ENCODE results near the gene COL9A3. TPM values are rescaled to one million over a fixed set of nuclear protein-coding genes. Genes with fewer than 3 reads are reported as not detected.

Gene COL9A3
- total RNA-seq, 1 donor from 2014 or later = 0.94 TPM

DNA sequence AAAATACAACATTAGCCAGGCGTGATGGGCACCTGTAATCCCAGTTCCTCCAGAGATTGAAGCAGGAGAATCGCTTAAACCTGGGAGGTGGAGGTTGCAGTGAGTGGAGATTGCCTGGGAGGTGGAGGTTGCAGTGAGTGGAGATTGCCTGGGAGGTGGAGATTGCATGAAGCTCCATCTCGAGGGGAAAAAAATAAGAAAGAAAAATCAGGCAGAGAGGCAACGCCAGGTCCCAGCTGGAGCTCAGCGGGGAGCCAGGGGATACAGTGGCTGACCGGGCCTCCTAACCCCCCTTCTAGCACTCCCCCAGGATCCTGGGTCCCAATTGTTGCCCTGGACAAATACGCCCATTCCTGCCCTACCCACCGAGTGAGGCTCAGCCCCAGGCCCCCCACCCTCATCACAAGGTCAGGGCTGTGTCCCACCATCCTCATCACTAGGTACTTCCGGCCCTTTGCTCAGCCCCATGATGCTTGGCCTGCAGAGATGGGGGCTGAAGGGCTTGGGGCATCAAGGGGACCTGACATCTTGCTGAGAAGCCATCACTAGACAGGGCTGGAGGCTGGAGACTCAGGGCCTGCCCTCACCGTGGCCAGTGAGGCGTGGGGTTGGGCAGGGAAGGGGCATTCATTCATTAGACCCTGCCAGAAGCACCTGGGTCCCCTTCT is 10.3 kb upstream of the COL9A3 start:
- intact Hi-C loops (cut with DNase I) = loop anchor here (5.0 kb wide), 1 partner anchor 139 kb away; no protein-coding TSS in a partner anchor
- DNase-seq (ENCODE audit: low spot score) = no peak

DNA sequence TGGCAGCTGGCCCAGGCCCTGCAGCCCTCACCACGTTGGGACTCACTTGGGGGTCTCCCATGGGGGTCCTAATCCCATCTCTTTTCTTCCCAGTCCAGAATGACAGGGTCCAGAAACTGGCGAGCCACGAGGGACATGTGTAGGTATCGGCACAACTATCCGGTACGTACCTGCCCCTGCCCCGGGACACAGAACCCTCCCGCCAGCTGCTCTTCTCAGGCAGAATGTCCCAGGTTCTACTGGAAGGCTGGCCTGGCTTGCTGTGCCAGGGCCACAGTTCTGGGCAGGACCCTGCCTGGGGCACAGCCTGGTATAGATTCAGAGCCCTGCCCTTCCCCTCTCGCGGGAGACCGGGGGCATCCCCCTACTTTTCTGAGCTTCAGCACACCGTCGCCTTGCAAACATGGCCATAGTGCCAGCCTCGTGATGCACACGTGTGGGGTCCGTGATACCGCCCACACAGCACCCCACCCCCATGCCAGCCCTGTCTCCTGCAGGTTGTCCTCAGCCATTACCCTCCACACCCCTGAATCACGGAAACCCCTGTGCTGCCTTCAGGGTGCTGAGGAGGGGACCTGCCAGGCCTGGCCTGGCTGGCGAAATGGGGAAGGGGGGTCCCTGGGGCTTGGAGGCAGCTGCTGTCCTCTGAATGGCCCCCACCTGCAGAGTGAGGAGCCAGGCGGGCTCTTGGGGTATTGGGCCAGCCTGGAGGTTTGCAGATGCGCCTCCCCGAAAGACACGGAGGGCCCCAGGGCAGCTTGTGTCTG is 9.2 kb upstream of the COL9A3 start:
- intact Hi-C loops (cut with DNase I) = loop anchor here (5.0 kb wide), 1 partner anchor 140 kb away; no protein-coding TSS in a partner anchor
- DNase-seq (ENCODE audit: low spot score) = no peak

DNA sequence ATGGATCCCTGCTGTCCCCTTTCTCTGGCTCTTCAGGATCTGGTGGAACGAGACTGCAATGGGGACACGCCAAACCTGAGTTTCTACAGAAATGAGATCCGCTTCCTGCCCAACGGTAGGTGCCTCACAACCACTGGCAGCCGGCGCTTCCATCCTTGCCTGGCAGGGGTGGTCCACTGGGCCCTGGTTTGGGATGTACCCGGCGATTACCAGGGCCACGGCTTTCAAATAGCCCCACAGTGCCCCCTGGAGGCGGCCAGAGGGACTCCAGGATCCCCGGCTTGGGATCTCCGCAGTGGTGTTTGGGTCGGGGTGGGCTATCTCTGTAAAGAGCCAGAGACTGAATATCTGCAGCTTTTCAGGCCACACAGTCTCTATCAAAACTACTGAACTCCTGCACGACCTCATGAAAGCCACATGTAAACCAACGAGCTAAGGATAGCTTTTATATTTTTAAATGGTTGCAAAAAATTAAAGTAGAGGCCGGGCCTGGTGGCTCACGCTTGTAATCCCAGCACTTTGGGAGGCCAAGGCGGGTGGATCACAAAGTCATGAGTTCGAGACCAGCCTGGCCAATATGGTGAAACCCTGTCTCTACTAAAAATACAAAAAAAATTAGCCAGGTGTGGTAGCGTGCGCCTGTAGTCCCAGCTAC is 8.5 kb upstream of the COL9A3 start:
- DNase-seq (ENCODE audit: low spot score) = peak; percentile 87
- intact Hi-C loops (cut with DNase I) = loop anchor here (5.0 kb wide), 1 partner anchor 141 kb away; no protein-coding TSS in a partner anchor

DNA sequence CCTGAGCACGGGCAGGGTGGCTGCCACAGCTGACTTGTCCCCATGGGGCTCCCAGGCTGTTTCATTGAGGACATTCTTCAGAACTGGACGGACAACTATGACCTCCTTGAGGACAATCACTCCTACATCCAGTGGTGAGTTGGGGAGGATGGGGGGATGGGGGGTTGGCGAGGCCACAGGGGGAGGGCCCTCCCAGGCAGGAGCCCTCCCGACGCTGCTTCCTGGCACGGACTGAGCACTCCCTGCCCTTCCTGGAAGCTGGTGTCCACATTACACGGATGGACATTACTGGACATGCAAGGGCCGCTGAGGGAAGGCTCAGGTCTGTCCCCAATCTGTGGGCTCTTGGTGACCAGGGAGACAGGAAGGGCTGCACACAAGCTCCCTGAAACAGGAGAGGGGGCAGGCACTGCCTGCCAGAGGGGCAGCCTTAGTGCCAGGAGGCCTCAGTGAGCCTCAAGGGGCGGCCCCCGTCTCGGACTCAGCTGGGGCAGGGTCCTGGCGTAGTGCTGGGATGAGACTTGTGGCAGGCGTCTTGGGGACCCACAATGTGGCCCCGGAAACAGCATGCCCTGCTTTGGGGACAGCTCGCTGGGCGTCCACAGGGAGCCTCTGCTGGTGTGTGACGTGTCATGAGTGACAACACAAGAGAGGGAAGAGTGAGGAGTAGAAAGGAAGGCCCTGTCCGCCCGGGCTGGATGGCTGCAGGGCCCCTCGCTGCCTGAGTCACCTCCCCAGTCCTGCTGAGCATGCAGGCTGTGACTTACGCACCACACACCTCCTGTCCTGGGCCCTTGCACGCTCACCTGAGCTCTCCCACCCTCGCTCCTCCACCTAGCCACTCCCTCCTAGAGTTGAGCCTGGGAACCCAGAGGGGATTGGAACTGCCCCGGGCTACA is 7.1 kb upstream of the COL9A3 start:
- intact Hi-C loops (cut with DNase I) = loop anchor here (5.0 kb wide), 1 partner anchor 142 kb away; no protein-coding TSS in a partner anchor
- no peak for DNase-seq (ENCODE audit: low spot score)

DNA sequence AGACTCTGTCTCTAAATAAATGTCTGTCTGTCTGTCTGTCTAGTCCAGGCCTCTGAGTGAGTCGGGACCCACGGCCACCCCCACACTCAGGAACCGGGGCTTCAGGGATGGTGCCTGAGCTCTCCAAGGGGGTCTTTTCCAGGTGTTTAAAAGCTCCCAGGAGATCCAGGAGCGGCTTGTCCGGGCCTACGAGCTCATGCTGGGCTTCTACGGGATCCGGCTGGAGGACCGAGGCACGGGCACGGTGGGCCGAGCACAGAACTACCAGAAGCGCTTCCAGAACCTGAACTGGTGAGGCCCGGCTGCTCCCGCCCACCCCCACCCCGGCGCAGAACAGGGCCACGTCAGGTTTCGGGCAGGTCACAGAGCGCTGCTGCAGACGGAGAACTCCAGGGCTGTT is 5.5 kb upstream of the COL9A3 start:
- intact Hi-C loops (cut with DNase I) = no loop called here
- no peak for DNase-seq (ENCODE audit: low spot score)

DNA sequence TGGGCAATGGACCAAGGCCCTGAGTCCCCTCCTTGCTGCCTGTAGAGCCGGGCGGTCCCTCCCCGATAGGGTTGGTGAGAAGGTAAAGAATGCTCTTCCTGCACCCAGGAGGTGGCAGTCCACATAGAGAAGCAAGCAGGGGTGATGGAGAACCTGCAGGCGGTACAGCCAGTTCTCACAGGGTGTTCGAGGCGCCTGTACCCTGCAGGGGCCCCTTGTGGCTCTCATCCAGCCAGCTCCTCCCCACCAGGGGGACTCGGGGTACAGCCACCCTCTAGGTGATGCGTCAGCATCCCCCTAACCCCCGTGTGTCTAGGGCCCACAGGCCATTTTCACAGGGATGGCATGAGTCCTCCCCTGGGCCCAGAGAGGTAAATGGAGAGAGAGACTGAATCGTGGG is 5.1 kb upstream of the COL9A3 start:
- intact Hi-C loops (cut with DNase I) = no loop called here
- no peak for DNase-seq (ENCODE audit: low spot score)

DNA sequence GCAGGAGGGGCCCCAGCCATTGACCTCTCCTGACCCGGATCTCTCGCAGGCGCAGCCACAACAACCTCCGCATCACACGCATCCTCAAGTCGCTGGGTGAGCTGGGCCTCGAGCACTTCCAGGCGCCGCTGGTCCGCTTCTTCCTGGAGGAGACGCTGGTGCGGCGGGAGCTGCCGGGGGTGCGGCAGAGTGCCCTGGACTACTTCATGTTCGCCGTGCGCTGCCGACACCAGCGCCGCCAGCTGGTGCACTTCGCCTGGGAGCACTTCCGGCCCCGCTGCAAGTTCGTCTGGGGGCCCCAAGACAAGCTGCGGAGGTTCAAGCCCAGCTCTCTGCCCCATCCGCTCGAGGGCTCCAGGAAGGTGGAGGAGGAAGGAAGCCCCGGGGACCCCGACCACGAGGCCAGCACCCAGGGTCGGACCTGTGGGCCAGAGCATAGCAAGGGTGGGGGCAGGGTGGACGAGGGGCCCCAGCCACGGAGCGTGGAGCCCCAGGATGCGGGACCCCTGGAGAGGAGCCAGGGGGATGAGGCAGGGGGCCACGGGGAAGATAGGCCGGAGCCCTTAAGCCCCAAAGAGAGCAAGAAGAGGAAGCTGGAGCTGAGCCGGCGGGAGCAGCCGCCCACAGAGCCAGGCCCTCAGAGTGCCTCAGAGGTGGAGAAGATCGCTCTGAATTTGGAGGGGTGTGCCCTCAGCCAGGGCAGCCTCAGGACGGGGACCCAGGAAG is 4.5 kb upstream of the COL9A3 start:
- intact Hi-C loops (cut with DNase I) = no loop called here
- no peak for DNase-seq (ENCODE audit: low spot score)

DNA sequence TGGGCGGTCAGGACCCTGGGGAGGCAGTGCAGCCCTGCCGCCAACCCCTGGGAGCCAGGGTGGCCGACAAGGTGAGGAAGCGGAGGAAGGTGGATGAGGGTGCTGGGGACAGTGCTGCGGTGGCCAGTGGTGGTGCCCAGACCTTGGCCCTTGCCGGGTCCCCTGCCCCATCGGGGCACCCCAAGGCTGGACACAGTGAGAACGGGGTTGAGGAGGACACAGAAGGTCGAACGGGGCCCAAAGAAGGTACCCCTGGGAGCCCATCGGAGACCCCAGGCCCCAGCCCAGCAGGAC is 4.0 kb upstream of the COL9A3 start:
- no peak for DNase-seq (ENCODE audit: low spot score)
- intact Hi-C loops (cut with DNase I) = no loop called here

DNA sequence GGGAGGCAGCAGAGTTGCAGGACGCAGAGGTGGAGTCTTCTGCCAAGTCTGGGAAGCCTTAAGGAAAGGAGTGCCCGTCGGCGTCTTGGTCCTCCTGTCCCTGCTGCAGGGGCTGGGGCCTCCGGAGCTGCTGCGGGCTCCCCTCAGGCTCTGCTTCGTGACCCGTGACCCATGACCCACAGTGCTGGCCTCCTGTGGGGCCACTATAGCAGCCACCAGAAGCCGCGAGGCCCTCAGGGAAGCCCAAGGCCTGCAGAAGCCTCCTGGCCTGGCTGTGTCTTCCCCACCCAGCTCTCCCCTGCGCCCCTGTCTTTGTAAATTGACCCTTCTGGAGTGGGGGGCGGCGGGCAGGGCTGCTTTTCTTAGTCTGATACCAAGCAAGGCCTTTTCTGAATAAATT is 3.3 kb upstream of the COL9A3 start:
- intact Hi-C loops (cut with DNase I) = no loop called here

DNA sequence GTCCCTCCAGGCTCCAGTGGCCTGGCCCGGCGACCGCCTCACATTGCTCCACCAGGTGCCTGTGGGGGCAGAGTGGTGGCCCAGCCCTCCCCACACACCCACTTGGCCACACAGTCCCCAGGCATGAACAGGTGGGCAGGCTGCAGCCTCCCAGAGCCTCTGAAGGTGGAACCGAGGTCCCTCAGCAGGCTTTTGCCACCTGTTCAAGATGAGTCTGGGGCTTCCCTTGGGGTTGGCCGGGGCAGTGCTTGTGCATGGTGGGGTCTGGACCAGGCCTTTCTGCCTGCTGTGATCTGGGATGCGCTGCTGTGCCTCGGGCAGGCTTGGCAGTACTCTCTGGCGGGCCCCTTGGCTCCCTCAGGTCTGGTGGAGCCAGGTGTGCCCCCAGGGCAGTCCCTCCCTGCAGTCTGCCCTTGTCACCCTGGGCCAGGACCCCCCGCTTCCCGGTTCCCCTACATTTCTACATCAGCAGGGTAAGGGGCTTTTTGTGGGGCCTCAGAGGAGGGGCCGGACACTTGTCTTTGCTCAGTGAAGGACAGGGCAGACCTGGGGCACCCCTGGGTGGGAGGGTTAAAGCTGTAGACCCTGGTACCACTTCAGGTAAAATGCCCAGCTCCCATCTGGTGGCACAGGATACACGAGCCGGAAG is 2.7 kb upstream of the COL9A3 start:
- no peak for DNase-seq (ENCODE audit: low spot score)
- intact Hi-C loops (cut with DNase I) = no loop called here

More for the DNA sequence above, 3.3 kb upstream of the COL9A3 start:
- DNase-seq (ENCODE audit: low spot score) = no peak

DNA sequence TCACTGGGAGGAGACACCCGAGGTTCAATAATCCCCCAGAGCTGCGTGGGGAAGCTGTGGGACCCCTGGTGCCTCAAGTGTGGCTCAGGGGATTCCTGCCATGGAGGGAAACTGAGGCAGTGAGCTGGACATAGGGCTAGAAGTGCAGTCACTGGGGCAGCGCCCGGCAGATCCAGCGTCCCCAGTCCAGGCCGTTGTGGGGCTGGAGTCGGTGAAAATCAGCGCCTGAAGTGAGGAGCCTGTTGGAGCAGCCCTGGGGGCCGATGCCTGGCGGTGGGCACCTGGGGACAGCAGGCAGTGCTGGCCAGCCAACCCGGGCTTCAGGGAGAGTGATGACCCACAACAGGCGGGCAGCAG is 2.2 kb upstream of the COL9A3 start:
- intact Hi-C loops (cut with DNase I) = no loop called here
- no peak for DNase-seq (ENCODE audit: low spot score)

DNA sequence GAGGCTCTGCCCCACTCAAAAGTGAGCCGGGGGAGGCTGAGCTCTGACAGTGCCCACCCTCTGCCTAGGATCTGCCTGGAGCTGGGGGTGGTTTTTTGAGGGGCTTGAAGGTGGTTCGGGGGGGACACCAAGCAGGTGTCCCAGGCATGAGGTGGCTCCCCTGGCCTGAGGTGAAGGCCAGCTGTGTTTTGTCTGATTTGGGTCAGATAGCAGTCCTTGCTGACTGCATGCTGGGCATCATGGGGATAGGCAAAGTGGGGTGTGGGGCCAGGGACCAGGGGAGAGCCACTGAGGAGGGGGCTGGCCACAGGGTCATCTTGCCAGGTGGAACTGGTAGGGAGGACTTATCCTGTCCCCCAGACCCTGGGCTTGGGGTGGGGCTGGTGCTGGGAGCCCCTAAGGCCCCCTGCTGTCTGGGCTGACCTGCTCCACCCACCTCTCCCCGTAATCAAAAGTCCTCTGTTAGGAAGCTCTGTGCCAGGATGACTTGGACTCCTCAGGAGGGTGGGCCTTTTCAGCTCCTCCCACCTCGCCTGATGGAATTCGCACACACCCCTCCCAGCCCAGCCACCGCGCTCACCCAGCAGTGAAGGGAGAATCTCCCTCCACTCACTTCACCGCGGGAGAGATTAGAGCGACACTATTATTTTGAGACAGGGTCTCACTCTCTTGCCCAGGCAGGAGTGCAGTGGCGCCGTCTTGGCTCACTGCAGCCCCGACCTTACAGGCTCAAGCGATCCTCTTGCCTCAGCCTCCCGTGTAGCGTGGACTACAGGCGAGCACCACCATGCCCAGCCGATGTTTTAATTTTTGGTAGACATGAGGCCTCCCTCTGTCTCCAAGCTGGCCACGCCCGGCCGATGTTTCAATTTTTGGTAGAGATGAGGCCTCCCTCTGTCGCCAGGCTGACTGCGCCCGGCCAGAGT is 1.5 kb upstream of the COL9A3 start:
- intact Hi-C loops (cut with DNase I) = no loop called here
- no peak for DNase-seq (ENCODE audit: low spot score)

DNA sequence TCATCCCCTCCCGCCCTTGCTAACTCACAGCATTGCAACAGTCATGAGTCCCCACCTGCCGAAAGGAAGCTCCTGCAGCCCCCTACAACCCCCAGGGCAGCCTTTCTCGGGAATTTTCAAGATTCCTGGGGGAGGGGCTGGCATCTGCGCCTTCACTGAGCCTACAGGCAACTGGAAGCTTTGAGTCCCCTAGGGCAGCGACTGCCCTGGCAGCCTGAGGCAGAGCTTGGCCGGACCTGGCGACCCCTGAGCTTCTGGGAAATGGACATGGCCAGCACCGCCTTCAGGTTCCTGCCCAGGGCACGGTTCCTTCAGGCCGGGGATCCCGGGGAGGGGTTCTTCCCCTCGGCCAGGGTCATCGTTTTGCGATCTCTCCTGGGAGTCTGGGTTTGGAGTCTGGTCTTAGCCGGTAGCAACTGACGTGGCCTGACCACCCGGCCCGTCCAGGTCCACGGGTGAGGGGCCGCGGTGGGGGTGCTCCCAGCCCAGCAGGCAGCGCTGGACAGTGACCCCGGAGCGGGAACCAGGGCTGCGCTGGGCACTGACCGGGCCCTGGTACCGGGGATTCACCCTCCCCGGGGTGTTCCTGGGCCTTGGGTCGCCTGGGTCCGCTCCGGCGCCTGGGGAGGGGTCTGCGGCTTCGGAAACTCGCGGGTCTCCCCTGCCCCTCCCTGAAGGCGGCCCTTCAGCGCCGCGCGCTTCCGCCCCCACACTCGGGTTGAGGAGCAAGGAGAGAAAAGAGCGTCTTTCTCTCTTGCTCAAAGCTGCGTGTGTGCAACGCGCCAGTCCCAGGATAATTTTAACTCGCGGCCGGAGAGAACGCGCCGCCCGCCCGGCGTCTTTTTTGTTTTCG is 593 bp upstream of the COL9A3 start:
- DNase-seq (ENCODE audit: low spot score) = no peak
- intact Hi-C loops (cut with DNase I) = no loop called here

DNA sequence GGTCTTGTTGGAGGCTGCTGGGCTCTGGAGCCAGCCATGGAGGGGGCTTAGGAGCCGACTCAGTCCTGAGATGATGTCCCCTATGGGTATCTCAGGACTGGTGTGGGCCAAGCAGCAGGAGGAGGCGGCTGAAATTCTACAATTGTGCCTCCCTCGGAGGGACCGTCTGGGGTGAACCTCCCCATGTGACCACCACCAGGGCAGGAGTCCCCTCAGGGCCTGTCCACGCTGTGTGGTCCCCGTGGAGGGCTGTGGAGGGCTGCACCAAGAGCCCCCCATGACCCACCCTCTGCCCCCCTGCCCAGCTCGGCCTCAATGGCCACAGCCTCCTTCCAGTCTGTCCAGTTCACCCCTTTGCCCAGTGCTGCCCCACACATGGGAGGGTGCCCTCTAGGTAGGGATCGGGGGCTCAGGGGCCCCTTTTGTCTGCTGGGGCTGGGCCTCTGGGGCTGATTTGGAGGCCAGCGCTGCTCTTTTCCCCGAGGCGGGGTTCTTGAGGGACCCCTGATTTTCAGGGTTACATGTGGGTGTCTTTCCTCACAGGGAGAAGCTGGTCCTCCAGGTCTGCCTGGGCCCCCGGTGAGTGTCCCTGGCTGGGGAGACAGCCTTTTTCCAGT is 1.2 kb downstream of the COL9A3 start:
- intact Hi-C loops (cut with DNase I) = no loop called here
- no peak for DNase-seq (ENCODE audit: low spot score)

DNA sequence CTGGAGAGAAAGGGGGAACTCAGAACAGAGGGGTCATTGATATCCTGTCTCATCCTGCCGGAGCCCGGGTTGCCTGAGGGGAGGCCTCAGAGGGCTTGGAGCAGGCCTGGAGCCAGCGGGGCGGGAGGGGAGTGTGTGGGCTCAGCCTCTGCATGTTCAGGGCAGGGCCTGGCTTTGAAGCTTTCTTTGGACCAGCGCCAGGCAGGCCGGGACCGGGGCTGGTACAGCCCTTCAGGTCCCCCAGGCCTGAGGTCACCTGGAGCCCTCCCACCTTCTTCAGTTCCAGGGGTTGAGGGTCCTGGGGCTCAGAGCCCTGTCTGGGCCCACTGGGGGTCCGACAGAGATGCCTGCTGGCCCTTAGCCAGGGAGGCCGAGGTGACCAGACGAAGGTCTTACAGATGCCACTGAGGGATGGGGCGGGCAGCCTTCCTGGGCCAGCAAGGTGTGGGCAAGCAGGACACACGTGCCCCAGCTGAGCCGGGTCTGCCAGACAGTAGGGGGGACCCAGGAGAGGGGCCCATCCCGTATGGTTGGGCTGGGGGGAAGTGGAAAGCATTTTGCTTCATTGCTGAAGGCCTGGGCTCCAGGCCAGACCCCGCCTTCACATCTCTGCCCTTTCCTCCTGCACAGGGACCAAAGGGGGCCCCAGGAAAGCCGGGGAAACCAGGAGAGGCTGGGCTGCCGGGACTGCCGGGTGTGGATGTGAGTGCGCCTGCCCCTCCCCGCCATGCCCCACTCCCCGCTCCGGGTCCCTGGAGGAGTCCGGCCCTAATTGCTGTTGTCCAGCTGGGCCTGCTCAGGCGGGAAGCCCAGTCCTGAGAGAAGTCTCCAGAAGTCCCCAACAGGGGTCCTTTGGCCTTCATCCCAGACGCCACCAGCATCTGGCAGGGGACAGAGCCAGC is 2.0 kb downstream of the COL9A3 start:
- DNase-seq (ENCODE audit: low spot score) = no peak
- intact Hi-C loops (cut with DNase I) = no loop called here

Data from cardiac septum (tissue), 1 donor.